Nephron progenitor cell (in vitro differentiated cells): Measurements from ENCODE around the gene CNN3.
A peak's percentile ranks its signal among the peaks of the same experiment; 100 is the strongest.

Experiments used
- DNase-seq: peaks from one replicate; pipeline ENCODE4 v3.0.0; 2021
- H3K27ac Mint-ChIP-seq: 2 replicates; pipeline ENCODE4 v1.8.0; 2021; ENCODE audit warnings: mild to moderate bottlenecking, moderate library complexity, mixed read lengths
- H3K27me3 Mint-ChIP-seq: 2 replicates; pipeline ENCODE4 v1.8.0; 2021; ENCODE audit warnings: mild to moderate bottlenecking, low read depth, mixed read lengths; ENCODE audit not compliant: poor library complexity
- H3K36me3 Mint-ChIP-seq: 2 replicates; pipeline ENCODE4 v1.8.0; 2021; ENCODE audit warnings: low read depth, mixed read lengths
- H3K4me1 Mint-ChIP-seq: 2 replicates; pipeline ENCODE4 v1.8.0; 2021; ENCODE audit warnings: mixed read lengths
- H3K4me3 Mint-ChIP-seq: 2 replicates; pipeline ENCODE4 v1.8.0; 2021; ENCODE audit warnings: mild to moderate bottlenecking, moderate library complexity, mixed read lengths
- H3K9me3 Mint-ChIP-seq: 2 replicates; pipeline ENCODE4 v1.8.0; 2021; ENCODE audit warnings: mild to moderate bottlenecking, moderate library complexity, mixed read lengths
- CTCF ChIP-seq: fragments of 200-600 bp; sonication (generic); IDR thresholded peaks from 2 replicates; pipeline ENCODE4 v1.5.0; 2021; ENCODE audit warnings: antibody characterized with exemption

Gene CNN3

GRCh38 chr1:94875794-94876193 is 51.1 kb downstream of the CNN3 start:
- Mint-ChIP-seq H3K9me3 (peaks cover 18% of the 10 kb centered on the region), H3K27ac (no peak overlapping the region), H3K4me1 (peaks cover 16% of the 10 kb centered on the region), H3K36me3 (no peaks in the 10 kb centered on the region), H3K27me3 (peaks cover 23% of the 10 kb centered on the region), H3K4me3 (no peak overlapping the region)
- TF ChIP-seq CTCF: no peak
- DNase-seq: no peak

GRCh38 chr1:94874423-94874822 is 52.5 kb downstream of the CNN3 start:
- no peak for TF ChIP-seq CTCF

GRCh38 chr1:94873520-94874351 is 53.2 kb downstream of the CNN3 start:
- Mint-ChIP-seq H3K27ac (peak overlapping the region; percentile 79), H3K9me3 (peaks cover 13% of the 10 kb centered on the region), H3K36me3 (no peaks in the 10 kb centered on the region), H3K27me3 (peaks cover 20% of the 10 kb centered on the region), H3K4me3 (no peak overlapping the region), H3K4me1 (peaks cover 26% of the 10 kb centered on the region)
- DNase-seq: no peak
- TF ChIP-seq CTCF: no peak

More at GRCh38 chr1:94874423-94874822, 52.5 kb downstream of the CNN3 start:
- no peak for DNase-seq
- Mint-ChIP-seq H3K4me1 (peaks cover 21% of the 10 kb centered on the region), H3K27me3 (peaks cover 20% of the 10 kb centered on the region), H3K4me3 (no peak overlapping the region), H3K9me3 (peaks cover 18% of the 10 kb centered on the region), H3K36me3 (no peaks in the 10 kb centered on the region), H3K27ac (peak overlapping the region; percentile 79)

- Mint-ChIP-seq H3K36me3 (no peaks in the 10 kb centered on the region), H3K27me3 (peaks cover 20% of the 10 kb centered on the region), H3K4me1 (peaks cover 26% of the 10 kb centered on the region), H3K4me3 (no peak overlapping the region), H3K27ac (no peak overlapping the region), H3K9me3 (peaks cover 8% of the 10 kb centered on the region)
- no peak for TF ChIP-seq CTCF
- DNase-seq: no peak
Measured at GRCh38 chr1:94872771-94873495, 54.0 kb downstream of the CNN3 start.

- no peak overlapping the region for H3K4me3 Mint-ChIP-seq
- no peak for TF ChIP-seq CTCF
- no peak overlapping the region for H3K27ac Mint-ChIP-seq
- no peak for DNase-seq
- no peaks in the 10 kb centered on the region for H3K9me3 Mint-ChIP-seq
- peaks cover 16% of the 10 kb centered on the region for H3K27me3 Mint-ChIP-seq
- peaks cover 42% of the 10 kb centered on the region for H3K4me1 Mint-ChIP-seq
- no peaks in the 10 kb centered on the region for H3K36me3 Mint-ChIP-seq
Measured at GRCh38 chr1:94871031-94871430, 55.9 kb downstream of the CNN3 start.
